ENCODE data around the gene TMCO4.

DNA sequence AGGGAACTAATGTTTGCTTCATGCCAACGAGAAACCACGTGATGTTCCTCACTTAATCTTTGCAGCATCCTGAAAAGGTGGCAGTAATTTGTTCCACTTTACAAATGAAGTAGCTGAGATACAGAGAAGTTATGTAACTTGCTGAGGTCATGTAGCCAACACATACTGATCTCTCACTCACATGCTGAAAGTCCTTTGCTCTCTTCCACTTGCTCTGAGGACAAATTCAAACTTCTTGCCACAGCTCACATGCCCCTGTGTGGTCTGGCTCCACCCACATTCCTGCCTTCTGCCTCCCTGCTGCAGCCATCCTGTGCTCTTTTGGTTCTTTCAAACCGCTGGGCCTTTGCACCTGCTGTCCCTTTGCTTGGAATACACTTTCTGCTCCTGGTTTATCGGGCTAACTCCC lies 55.4 kb downstream of the TMCO4 start:
- TF ChIP-seq, protein P1, sequence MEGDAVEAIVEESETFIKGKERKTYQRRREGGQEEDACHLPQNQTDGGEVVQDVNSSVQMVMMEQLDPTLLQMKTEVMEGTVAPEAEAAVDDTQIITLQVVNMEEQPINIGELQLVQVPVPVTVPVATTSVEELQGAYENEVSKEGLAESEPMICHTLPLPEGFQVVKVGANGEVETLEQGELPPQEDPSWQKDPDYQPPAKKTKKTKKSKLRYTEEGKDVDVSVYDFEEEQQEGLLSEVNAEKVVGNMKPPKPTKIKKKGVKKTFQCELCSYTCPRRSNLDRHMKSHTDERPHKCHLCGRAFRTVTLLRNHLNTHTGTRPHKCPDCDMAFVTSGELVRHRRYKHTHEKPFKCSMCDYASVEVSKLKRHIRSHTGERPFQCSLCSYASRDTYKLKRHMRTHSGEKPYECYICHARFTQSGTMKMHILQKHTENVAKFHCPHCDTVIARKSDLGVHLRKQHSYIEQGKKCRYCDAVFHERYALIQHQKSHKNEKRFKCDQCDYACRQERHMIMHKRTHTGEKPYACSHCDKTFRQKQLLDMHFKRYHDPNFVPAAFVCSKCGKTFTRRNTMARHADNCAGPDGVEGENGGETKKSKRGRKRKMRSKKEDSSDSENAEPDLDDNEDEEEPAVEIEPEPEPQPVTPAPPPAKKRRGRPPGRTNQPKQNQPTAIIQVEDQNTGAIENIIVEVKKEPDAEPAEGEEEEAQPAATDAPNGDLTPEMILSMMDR (IDR thresholded peaks at IDR 0.05), result no peak
- TF ChIP-seq KAT7 (CRISPR knock-in tag; IDR thresholded peaks at IDR 0.05; ENCODE audit: borderline replicate concordance) (no peak), NR2C2 (CRISPR knock-in tag; IDR thresholded peaks at IDR 0.05) (no peak), ZNF263 (CRISPR knock-in tag; IDR thresholded peaks at IDR 0.05; ENCODE audit: low read depth) (no peak), FOXK1 (CRISPR knock-in tag; IDR thresholded peaks at IDR 0.05) (no peak)
- TF ChIP-seq, protein P2, sequence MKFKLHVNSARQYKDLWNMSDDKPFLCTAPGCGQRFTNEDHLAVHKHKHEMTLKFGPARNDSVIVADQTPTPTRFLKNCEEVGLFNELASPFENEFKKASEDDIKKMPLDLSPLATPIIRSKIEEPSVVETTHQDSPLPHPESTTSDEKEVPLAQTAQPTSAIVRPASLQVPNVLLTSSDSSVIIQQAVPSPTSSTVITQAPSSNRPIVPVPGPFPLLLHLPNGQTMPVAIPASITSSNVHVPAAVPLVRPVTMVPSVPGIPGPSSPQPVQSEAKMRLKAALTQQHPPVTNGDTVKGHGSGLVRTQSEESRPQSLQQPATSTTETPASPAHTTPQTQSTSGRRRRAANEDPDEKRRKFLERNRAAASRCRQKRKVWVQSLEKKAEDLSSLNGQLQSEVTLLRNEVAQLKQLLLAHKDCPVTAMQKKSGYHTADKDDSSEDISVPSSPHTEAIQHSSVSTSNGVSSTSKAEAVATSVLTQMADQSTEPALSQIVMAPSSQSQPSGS (CRISPR knock-in tag; IDR thresholded peaks at IDR 0.05; ENCODE audit: borderline replicate concordance, low read depth), result no peak
